ENCODE measurements around the gene LAMA4. TPM values are rescaled to one million over a fixed set of nuclear protein-coding genes. Genes with fewer than 3 reads are reported as not detected.

LAMA4 gene
- total and polyA plus RNA-seq, 8 donors, result 9.7 to 324 (median 43.9) TPM

GRCh38 chr6:112145080-112145573 is 109.2 kb downstream of the LAMA4 start:
- 73 to 89% (median 88%) methylated on average over 10 of the region's 10 CpGs for WGBS, 5 donors
- TF ChIP-seq POLR2A (IDR thresholded peaks at IDR 0.05) (no peak), POLR2AphosphoS5 (IDR thresholded peaks at IDR 0.05) (no peak), CTCF (IDR thresholded peaks at IDR 0.05) (no peak), EP300 (IDR thresholded peaks at IDR 0.05) (no peak)
- intact Hi-C loops (cut with DNase I; ENCODE audit: low total_unique reads), result loop anchor here (10.0 kb wide), 1 partner anchor 340 kb away; no protein-coding TSS in a partner anchor

GRCh38 chr6:112144145-112144926 is 110.0 kb downstream of the LAMA4 start:
- 78 to 87% (median 85%) methylated on average over 12 of the region's 12 CpGs for WGBS, 5 donors
- intact Hi-C loops (cut with DNase I; ENCODE audit: low total_unique reads), result loop anchor here (10.0 kb wide), 1 partner anchor 340 kb away; no protein-coding TSS in a partner anchor
- no peak overlapping the region for H3K4me3 ChIP-seq
- peak in 1 of 2 donors; percentile 19 for DNase-seq
- H3K27me3 ChIP-seq, result no peaks in the 10 kb centered on the region
- TF ChIP-seq POLR2A (IDR thresholded peaks at IDR 0.05) (no peak), EP300 (IDR thresholded peaks at IDR 0.05) (no peak), CTCF (IDR thresholded peaks at IDR 0.05) (no peak), POLR2AphosphoS5 (IDR thresholded peaks at IDR 0.05) (no peak)
- H3K4me1 ChIP-seq, result peaks cover 0 to 4% (median 0%) of the 10 kb centered on the region in 4 donors
- H3K27ac ChIP-seq, result peak overlapping the region in 1 of 5 donors; percentile 22
- no peaks in the 10 kb centered on the region for H3K9me3 ChIP-seq
- H3K36me3 ChIP-seq, result peaks cover 14 to 86% (median 68%) of the 10 kb centered on the region in 4 donors

More at GRCh38 chr6:112145080-112145573, 109.2 kb downstream of the LAMA4 start:
- Histone ChIP-seq H3K4me1 (peaks cover 0 to 10% (median 0%) of the 10 kb centered on the region in 4 donors), H3K9me3 (no peaks in the 10 kb centered on the region), H3K4me3 (no peak overlapping the region), H3K27ac (no peak overlapping the region), H3K27me3 (no peaks in the 10 kb centered on the region), H3K36me3 (peaks cover 10 to 78% (median 60%) of the 10 kb centered on the region in 4 donors)
- peak in 1 of 2 donors; percentile 17 for DNase-seq

GRCh38 chr6:112141707-112142106 is 112.7 kb downstream of the LAMA4 start:
- H3K27me3 ChIP-seq, result no peaks in the 10 kb centered on the region
- H3K27ac ChIP-seq, result no peak overlapping the region
- peaks cover 14 to 92% (median 70%) of the 10 kb centered on the region in 4 donors for H3K36me3 ChIP-seq
- no peak overlapping the region for H3K4me3 ChIP-seq
- H3K4me1 ChIP-seq, result no peaks in the 10 kb centered on the region
- DNase-seq, result no peak
- 74 to 85% (median 79%) methylated on average over 2 of the region's 2 CpGs for WGBS, 5 donors
- TF ChIP-seq POLR2A (IDR thresholded peaks at IDR 0.05), result no peak
- no peak for TF ChIP-seq CTCF (IDR thresholded peaks at IDR 0.05)
- no peak for TF ChIP-seq POLR2AphosphoS5 (IDR thresholded peaks at IDR 0.05)
- TF ChIP-seq EP300 (IDR thresholded peaks at IDR 0.05), result no peak
- H3K9me3 ChIP-seq, result no peaks in the 10 kb centered on the region
- intact Hi-C loops (cut with DNase I; ENCODE audit: low total_unique reads), result loop anchor here (10.0 kb wide), 1 partner anchor 337 kb away; no protein-coding TSS in a partner anchor

- H3K4me3 ChIP-seq, result no peak overlapping the region
- TF ChIP-seq CTCF (IDR thresholded peaks at IDR 0.05) (no peak), POLR2AphosphoS5 (IDR thresholded peaks at IDR 0.05) (no peak), EP300 (IDR thresholded peaks at IDR 0.05) (no peak), POLR2A (IDR thresholded peaks at IDR 0.05) (no peak)
- no peaks in the 10 kb centered on the region for H3K4me1 ChIP-seq
- no peak overlapping the region for H3K27ac ChIP-seq
- WGBS, 5 donors, result 70 to 78% (median 76%) methylated on average over 8 of the region's 8 CpGs
- peaks cover 14 to 92% (median 77%) of the 10 kb centered on the region in 4 donors for H3K36me3 ChIP-seq
- no peaks in the 10 kb centered on the region for H3K9me3 ChIP-seq
- DNase-seq, result no peak
- intact Hi-C loops (cut with DNase I; ENCODE audit: low total_unique reads), result no loop called here
- no peaks in the 10 kb centered on the region for H3K27me3 ChIP-seq
These were observed 115.3 kb downstream of the LAMA4 start for GRCh38 chr6:112139052-112139451.
